HUDEP-2 (cell line): Measurements from ENCODE around the gene SPO11.
A peak's percentile ranks its signal among the peaks of the same experiment; 100 is the strongest.
"Not testable (repeated sequence)": the region's sequence is repeated elsewhere in the genome, so short reads cannot be mapped to it uniquely, and the experiment has no call there.

Experiments used
- DNase-seq, 76 experiments: peaks; one replicate each; lab custom pipeline; 2025; ENCODE audit not compliant: unreplicated experiment in 76 of 76; lab: John Stamatoyannopoulos, UW

Gene SPO11

DNA sequence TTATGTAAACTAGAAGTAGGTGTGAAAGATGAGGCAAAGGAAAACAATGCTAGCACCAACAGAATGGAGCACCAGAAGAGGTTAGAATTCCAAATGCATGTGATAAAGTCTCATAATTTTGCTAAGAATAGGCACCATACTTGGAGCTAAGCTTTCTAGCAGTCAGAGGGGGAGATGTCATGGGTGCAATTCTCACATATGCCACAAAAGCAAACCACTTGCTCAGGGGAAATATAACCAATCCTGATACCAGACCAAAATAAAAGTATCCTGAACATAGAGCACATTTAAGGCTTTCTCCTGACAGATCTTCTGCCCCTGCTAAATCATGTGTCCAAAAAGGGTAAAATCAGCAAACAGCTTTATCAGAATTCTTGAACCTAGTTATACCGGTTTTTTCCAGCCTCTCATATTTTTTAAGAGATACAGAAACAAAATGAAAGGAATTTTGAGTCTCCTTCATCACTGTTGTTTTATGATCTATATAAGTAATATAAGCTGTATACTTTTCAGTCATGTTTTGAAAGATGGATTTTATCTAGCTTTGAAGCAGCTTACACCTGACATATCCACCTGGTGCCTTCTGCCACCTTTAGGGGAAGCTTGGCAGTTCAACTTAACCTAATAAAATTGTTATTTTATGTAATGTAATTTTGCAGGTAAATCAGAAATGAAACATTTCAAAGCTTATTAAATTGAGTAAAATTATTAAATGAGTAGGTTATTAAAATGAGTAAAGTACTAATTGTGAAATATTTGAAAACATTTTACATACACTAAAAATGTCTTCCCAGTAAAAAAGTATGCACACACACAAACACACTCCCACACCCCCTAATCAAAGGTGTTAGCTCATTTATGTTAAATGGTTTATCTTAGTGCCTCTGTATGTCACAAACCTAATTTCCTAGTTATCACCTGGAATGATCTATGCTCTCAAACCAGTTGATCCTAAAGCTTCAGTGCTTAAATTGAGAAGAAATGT lies 2.8 kb downstream of the SPO11 start:
- DNase-seq: no peak

DNA sequence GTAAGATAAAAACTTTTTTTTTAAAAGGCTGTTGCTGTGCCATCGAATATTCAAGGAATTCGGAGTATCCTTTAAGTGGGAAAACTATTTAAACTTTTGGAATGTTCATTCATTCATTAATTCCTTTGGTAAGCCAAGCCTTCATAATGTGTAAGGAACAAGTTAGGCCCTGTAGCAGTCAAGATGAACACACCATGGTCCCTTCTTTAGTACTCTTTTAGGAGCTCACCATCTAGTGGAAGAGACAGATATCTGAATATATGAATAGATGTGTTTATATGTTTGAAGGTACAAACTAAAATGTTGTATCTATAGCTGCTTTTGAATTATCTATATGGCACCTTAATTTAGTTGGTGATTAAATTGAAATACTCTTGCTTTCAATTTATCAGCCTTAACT lies 5.8 kb downstream of the SPO11 start:
- no peak for DNase-seq

DNA sequence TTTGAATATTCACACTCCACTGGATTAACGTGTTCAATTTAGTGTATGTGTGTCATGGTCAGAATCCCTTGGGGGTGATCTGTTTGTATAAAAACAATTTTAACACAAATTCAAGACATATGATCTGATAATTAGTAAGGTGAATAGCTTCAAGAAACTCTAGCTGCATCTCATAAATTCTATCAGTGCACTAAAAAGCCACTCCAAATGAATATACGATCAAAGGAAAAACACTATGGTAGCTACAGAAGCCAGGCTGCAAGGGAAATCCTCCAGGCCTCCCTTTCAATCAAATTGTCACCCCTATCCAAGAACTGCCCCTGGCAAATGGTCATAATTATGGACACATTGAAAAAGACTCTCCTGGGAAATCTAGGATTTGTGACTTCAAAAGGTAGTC lies 12.1 kb downstream of the SPO11 start:
- DNase-seq: no peak

DNA sequence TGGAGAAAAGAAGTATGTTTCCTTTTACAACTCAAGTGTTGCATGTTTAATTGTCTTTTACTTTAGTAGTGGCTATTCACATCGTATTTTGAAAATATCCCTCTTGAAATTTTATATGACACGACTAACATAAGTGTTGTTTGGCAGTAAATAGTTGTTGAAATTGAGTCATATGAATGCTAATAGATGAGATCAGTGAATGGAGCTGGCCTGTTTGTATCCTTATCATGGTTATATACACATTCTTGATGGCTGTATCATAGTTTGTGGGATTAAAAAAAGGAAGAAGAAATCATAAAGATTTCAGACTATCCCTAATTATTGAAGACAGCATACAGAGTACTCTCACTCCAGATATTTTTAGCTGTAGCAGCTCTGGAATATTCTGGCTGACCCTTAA lies 13.2 kb downstream of the SPO11 start:
- no peak for DNase-seq

DNA sequence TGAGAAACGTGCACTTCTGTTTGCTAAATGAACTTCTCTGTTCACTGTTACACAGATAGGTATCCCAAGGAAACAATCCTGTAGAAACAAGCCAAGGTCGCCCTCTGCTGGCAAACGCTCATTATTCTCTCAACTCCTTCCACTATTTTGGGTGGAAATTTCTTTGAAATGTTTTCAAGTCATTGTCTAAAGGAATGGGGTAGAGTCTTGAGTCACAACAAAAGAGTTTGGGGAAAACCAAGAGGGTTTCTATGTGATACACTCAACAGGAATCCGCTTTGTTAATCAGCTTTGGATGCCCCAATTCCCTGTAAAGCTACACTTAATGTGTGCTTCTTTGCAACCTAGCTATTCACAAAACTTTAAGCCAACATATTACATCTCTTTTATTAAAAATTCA lies 16.9 kb downstream of the SPO11 start:
- peak in 52 of 76 experiments; percentile 4 to 64 (median 32) for DNase-seq

DNA sequence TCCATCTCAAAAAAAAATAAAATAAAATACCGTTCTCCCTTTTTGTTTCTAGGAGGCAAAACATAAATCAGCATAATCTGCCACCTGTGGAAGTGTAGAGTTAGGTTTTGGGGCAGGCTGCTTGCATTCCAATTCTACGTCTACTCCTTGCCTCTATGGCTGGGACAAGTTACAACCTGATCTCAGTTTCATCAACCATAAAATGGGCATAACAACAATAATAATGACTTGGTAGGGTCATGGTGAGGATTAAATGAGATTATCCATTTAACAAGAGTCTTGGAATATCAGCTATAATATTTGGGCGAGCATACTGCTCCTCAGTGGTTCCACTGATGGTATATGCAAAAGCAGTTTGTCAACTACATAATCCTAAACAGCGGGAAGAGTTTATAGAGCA lies 17.8 kb downstream of the SPO11 start:
- DNase-seq: no peak

DNA sequence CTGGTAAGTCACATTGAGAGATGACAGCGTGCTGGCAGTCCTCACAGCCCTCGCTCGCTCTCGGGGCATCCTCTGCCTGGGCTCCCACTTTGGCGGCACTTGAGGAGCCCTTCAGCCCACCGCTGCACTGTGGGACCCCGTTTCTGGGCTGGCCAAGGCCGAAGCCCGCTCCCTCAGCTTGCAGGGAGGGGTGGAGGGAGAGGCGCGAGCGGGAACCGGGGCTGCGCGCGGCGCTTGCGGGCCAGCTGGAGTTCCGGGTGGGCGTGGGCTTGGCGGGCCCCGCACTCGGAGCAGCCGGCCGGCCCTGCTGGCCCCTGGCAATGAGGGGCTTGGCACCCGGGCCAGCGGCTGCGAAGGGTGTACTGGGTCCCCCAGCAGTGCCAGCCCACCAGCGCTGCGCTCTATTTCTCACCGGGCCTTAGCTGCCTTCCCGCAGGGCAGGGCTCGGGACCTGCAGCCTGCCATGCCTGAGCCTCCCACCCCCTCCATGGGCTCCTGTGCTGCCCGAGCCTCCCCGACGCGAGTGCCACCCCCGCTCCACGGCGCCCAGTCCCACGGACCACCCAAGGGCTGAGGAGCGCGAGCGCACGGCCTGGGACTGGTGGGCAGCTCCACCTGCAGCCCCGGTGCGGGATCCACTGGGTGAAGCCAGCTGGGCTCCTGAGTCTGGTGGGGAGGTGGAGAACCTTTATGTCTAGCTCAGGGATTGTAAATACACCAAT lies 18.8 kb downstream of the SPO11 start:
- not testable (repeated sequence) for DNase-seq

DNA sequence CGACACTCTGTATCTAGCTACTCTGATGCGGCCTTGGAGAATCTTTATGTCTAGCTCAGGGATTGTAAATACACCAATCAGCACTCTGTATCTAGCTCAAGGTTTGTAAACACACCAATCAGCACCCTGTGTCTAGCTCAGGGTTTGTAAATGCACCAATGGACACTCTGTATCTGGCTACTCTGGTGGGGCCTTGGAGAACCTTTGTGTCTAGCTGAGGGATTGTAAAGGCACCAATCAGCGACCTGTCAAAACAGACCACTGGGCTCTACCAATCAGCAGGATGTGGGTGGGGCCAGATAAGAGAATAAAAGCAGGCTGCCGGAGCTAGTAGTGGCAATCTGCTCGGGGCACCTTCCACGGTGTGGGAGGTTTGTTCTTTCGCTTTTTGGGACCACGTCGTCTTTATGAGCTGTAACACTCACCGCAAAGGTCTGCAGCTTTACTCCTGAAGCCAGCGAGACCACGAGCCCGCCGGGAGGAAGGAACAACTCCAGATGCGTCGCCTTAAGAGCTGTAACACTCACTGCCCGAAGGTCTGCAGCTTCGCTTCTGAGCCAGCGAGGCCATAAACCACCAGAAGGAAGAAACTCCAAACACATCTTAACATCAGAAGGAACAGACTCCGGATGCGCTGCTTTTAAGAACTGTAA lies 19.4 kb downstream of the SPO11 start:
- peak in 1 of 76 experiments; percentile 1 for DNase-seq

DNA sequence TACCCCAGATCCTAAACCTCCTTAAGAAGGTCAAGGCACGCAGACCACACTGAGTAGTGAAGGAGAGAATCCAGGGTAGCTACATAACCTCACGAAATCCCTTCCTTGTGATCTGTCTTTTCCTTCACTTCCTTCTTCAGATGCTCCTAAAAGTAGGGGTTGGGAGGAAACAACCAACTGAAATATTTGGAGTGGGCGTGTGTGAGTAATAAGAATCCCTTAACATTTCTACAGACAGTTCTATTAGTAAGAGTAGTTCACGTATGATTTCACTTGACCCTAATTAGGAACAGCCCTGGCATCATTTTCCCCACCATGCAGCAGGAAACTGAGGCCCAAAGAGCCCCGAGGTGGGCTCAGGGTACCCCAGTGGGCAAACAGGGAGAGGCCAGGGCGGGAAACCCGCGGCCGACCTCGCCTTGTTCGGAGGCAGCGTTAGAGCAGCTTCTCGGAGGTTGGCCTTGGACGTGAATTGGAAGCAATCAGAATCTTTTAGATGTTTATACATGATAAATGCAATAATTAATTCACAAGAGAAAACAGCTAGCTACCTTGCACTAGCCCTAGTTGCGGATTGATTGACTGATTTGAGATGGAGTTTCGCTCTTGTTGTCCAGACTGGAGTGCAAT lies 20.6 kb downstream of the SPO11 start:
- DNase-seq: no peak

DNA sequence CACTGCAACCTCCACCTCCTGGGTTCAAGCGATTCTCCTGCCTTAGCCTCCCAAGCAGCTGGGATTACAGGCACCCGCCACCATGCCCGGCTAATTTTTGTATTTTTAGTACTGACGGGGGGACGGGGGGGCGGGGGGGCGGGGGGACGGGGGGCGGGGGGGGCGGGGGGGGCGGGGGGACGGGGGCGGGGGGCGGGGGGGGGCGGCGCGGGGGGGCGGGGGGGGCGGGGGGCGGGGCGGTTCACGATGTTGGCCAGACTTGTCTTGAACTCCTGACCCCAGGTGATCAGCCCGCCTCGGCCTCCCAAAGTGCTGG lies 21.1 kb downstream of the SPO11 start:
- not testable (repeated sequence) for DNase-seq

DNA sequence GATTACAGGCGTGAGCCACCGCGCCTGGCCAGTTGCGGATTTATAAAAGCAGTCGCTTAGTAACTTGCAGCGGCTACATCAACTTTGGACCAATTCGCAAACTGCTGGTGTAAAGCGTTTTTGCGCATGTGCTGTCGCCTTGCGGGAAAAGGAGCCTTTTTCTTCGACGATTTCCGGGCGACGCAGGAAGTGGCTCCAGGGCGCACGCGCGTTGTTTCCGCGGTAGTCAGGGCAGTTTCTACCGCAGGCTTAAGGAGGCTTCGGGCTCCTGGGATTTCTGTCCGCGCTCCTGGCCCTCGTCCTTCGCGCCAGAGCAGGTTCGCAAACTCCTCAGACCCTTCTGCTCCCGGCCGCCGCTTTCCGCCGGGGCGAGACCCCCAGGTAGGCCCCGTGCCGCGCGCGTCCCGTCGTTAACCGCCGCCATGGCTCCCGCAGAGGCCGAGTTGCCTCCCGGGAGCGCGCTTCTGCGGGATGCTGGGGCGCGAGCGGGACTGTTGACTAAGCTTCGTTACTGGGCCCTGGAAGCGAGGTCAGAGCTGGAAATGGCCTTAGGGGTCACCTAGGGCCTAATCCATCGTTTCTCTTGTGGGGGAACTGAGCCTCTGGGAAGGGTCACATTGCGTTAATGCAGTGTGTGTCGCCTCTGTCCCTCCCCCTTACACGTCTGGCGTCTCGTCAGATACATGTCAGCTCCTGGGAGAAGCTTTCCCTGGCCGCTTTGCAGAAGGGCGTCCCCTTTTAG lies 21.6 kb downstream of the SPO11 start, which contains the start of gene RAE1:
Gene RAE1 (plus strand): TSS at position 214 of the 742 bp plus-strand sequence. CDS start 2,784 bp downstream, outside the sequence.
- DNase-seq: peak in 74 of 76 experiments; percentile 24 to 90 (median 72)

DNA sequence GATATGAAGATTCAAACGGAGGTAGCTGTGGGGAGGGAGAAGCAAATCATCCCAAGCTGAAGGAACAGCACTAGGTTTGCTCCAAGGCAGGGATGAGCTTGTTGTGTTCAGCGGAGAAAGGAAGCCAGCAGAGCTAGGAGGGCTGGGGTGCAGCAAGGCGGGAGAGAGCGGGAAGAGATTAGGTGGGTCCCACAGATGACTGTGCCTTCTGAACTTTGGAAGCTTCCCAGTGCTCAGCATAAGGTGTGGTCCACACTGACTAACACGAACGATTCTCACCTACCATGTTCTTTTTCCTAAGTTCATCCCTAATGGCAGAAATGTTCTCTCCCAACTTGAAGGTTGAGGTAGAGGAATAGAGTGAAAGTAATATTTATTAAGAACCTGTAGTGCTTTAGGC lies 22.7 kb downstream of the SPO11 start:
- no peak for DNase-seq

DNA sequence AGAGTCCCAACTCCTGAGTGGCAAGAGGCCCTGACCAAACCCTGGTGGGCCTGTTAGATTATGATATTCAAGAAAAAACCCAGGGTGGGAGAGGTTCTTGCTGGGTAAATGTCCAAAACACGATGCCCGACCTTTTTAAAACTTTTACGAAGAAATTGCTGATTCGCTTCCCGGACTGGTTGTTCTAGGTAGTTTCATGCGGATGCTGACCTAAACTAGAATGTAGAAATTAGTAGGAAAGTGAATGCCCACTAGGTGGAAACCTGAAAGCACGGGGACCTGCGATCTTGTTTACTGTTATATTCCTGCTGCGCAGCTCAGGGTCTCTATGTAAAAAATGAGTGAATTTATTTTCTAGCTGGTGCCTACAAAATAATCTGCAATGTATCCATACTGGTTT lies 23.7 kb downstream of the SPO11 start:
- no peak for DNase-seq

DNA sequence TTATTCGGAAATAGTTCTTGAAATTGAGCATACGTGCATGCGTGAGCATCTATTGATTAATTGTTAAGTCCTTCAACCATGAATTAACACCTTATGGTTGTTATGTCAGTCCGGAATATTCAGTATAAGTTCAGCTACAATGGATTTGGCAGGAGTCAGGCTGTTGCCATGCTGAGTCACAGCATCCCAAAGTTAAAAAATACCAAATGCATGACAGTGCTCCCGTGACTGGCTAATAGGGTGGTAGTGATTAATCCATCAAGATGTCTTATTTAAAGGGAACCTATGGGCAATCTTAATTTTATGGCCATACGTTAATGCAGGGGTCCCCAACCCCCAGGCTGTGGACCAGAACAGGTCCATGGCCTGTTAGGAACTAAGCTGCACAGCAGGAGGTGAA lies 31.9 kb downstream of the SPO11 start:
- DNase-seq: no peak

DNA sequence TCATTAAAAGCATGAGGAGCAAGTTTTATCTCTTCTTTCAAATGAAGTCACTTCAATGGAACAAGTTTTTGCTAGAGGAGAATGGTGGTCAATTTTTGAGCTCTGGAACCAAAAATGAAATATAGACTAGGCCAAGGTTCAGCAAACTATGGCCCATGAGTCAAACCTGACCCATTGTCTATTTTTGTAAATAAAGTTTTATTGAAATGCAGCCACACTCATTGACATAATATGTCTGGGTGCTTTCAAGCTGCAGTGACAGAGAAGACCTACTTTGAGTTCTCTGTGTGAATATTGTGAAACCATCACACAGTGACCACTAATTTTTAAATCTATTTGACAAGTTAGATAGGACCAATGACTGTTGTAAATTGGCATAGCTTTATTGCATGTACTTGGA lies 34.8 kb downstream of the SPO11 start:
- DNase-seq: no peak

DNA sequence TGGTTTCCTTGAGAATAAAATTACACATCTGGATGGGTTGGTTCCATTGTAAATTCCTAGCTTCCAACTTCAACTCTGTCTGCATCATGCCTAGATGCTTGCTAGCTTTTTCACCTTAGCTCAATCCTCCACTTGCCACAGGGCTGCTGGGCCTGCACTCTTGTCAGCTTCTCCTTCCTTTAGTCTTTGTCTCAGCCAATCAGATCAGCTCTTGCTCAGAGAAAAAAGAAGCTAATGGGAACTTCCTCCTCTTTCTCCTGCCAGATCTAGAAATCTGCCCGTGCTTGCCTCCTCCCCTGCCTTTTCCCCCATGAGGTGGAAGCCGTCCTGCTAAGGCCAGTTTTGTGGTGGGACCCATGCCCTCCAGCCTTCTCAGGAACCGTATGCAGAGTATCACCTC lies 40.0 kb downstream of the SPO11 start:
- no peak for DNase-seq

DNA sequence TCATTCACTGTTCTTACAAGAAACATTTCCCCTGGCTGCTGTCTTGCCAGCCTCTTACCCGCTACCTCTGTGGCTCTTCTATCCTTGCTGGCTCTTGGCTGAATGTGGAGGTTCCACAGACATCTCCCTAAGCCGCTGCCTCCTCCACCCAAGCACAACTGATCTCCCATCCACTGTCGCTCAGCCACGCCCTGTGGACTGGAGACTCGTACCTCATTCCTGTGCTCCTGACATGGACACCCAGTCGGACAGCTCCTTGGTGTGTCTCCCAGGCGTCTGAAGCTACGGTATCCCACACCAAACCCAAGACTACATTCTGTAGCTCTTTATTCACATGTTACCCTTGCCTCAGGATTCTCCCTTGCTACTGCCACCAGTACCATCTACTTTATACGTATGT lies 40.7 kb downstream of the SPO11 start:
- DNase-seq: no peak

DNA sequence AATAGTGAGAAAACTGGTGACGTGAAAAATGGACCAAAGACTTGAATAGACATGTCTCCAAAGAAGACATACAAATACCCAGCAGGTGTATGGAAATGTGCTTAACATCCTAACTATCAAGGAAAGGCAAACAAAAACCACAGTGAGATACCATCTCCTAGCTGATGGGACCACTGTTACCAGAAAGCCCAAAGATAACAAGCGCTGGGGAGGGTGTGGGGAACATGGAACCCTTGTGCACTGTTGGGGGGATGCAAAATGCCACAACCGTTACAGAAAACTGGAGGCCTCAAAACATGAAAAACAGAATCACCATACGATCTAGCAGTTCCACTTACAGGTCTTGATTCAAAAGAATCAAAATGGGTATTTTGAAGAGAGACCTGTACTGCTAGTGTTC lies 41.8 kb downstream of the SPO11 start:
- DNase-seq: no peak

DNA sequence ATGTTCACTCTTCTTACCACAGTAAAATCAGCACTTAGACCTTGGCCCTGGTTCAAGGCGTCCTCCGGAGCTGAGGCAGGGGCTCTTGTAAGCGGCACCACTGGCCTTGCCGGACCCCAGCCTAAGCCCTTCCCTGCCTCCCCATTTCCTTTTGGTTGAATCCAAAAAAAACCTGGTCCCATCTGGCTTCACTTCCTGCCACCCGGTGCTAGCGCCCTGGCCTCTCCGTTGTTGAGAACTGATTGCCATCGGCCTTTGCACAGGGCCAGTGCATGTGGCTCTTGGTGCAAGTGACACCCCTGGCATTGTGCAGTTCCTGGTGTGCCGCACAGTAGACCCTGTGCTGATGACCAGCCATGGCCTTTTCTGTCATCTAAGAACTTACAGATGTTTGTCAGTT lies 42.6 kb downstream of the SPO11 start:
- DNase-seq: no peak
